Measurements from ENCODE around the gene PHACTR3.

Gene PHACTR3

GRCh38 chr20:59652381-59652780 is 48.0 kb downstream of the PHACTR3 start:
- Mint-ChIP-seq H3K27me3 (ENCODE audit: low read depth) (peaks cover 16% of the 10 kb centered on the region), H3K9me3 (peaks cover 27% of the 10 kb centered on the region), H3K4me1 (no peaks in the 10 kb centered on the region), H3K4me3 (no peak overlapping the region), H3K27ac (no peak overlapping the region), H3K36me3 (ENCODE audit: low read depth) (no peaks in the 10 kb centered on the region)
- TF ChIP-seq, protein P1, sequence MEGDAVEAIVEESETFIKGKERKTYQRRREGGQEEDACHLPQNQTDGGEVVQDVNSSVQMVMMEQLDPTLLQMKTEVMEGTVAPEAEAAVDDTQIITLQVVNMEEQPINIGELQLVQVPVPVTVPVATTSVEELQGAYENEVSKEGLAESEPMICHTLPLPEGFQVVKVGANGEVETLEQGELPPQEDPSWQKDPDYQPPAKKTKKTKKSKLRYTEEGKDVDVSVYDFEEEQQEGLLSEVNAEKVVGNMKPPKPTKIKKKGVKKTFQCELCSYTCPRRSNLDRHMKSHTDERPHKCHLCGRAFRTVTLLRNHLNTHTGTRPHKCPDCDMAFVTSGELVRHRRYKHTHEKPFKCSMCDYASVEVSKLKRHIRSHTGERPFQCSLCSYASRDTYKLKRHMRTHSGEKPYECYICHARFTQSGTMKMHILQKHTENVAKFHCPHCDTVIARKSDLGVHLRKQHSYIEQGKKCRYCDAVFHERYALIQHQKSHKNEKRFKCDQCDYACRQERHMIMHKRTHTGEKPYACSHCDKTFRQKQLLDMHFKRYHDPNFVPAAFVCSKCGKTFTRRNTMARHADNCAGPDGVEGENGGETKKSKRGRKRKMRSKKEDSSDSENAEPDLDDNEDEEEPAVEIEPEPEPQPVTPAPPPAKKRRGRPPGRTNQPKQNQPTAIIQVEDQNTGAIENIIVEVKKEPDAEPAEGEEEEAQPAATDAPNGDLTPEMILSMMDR (IDR thresholded peaks at IDR 0.05; ENCODE audit: unreplicated experiment in 3 of 3) = no peak

- H3K27me3 Mint-ChIP-seq (ENCODE audit: low read depth) = peaks cover 16% of the 10 kb centered on the region
- peaks cover 41% of the 10 kb centered on the region for H3K9me3 Mint-ChIP-seq
- H3K36me3 Mint-ChIP-seq (ENCODE audit: low read depth) = no peaks in the 10 kb centered on the region
- no peaks in the 10 kb centered on the region for H3K4me1 Mint-ChIP-seq
- H3K27ac Mint-ChIP-seq = no peak overlapping the region
- TF ChIP-seq, protein P1 (IDR thresholded peaks at IDR 0.05; ENCODE audit: unreplicated experiment in 3 of 3) = no peak
- H3K4me3 Mint-ChIP-seq = no peak overlapping the region
These were observed 52.1 kb downstream of the PHACTR3 start for GRCh38 chr20:59656417-59656816.

DNA sequence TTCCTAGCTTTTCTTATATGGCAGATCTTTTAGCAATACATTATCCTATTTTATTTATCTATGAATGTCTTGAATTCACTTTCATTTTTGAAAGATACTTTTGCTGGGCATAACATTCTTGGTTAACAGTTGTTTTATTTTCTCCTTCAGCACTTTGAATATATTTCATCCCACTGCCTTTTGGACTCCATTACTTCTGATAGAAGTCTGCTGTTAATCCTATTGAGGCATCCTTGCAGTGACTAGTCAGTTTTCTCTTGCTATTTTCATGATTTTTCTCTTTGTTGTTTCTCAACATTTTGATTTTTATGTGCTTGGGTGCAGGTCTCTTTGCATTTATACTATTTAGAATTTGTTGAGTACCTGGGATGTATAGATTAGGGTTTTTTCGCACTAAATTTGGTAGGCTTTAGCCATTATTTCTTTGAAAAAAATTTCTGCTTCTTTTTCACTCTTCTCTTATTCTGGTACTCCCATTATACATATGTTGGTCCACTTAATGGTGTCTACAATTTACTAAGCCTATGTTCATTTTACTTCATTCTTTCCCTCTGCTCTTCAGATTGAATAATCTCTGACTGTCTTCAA is 53.2 kb downstream of the PHACTR3 start:
- H3K9me3 Mint-ChIP-seq = peaks cover 37% of the 10 kb centered on the region
- H3K36me3 Mint-ChIP-seq (ENCODE audit: low read depth) = no peaks in the 10 kb centered on the region
- H3K4me3 Mint-ChIP-seq = no peak overlapping the region
- H3K27ac Mint-ChIP-seq = no peak overlapping the region
- peaks cover 23% of the 10 kb centered on the region for H3K27me3 Mint-ChIP-seq (ENCODE audit: low read depth)
- no peaks in the 10 kb centered on the region for H3K4me1 Mint-ChIP-seq
- TF ChIP-seq, protein P1 (IDR thresholded peaks at IDR 0.05; ENCODE audit: unreplicated experiment in 3 of 3) = no peak

DNA sequence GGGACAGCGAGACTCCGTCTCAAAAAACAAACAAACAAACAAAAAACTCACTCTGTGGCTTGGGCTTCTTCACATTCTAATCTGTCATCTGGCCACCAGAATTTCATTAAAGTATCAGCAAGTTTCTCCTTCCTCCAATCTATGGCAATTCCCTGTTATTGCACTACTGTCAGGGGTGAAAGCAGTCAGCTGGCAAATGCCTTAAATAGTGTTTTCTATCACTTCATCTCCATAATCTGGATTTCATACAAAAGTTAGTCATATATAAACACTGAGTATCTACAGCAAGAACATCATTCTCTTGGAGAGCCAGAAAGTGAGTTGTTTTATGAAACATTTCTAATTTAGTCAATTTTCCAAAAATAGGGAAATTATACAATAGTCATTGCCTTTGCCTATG is 56.1 kb downstream of the PHACTR3 start:
- Mint-ChIP-seq H3K27ac (no peak overlapping the region), H3K9me3 (peaks cover 30% of the 10 kb centered on the region), H3K36me3 (ENCODE audit: low read depth) (no peaks in the 10 kb centered on the region), H3K27me3 (ENCODE audit: low read depth) (peaks cover 41% of the 10 kb centered on the region), H3K4me3 (no peak overlapping the region), H3K4me1 (no peaks in the 10 kb centered on the region)
- TF ChIP-seq, protein P1 (IDR thresholded peaks at IDR 0.05; ENCODE audit: unreplicated experiment in 3 of 3) = no peak

DNA sequence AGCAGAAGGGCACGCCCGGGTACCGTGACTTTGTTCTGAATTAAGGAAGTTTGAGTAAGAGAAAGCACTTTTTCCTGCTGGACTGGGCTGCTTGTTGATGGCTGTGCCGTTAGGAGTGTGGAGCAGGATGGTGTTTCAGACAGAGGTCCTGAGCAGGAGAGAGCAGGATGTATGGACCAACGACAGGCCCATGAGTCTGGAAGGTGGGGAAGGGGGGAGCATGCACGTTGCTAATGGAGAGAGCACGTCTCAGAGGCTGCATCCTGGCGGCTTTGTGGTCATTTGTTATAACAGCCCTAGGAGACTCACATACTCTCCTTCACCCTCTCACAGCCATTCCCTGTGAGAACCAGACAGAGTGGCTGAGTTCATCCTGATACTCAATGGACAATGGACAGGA is 56.8 kb downstream of the PHACTR3 start:
- Mint-ChIP-seq H3K36me3 (ENCODE audit: low read depth) (no peaks in the 10 kb centered on the region), H3K4me3 (no peak overlapping the region), H3K27ac (no peak overlapping the region), H3K4me1 (no peaks in the 10 kb centered on the region), H3K9me3 (peaks cover 27% of the 10 kb centered on the region), H3K27me3 (ENCODE audit: low read depth) (peaks cover 48% of the 10 kb centered on the region)
- TF ChIP-seq, protein P1 (IDR thresholded peaks at IDR 0.05; ENCODE audit: unreplicated experiment in 3 of 3) = no peak

GRCh38 chr20:59661621-59662020 is 57.3 kb downstream of the PHACTR3 start:
- Mint-ChIP-seq H3K27ac (no peak overlapping the region), H3K4me3 (no peak overlapping the region), H3K36me3 (ENCODE audit: low read depth) (no peaks in the 10 kb centered on the region), H3K27me3 (ENCODE audit: low read depth) (peaks cover 53% of the 10 kb centered on the region), H3K4me1 (no peaks in the 10 kb centered on the region), H3K9me3 (peaks cover 27% of the 10 kb centered on the region)
- TF ChIP-seq, protein P1 (IDR thresholded peaks at IDR 0.05; ENCODE audit: unreplicated experiment in 3 of 3) = no peak
